Vagina (tissue), 2 donors: ENCODE results near the gene PADI6. TPM values are rescaled to one million over a fixed set of nuclear protein-coding genes. Genes with fewer than 3 reads are reported as not detected.

Experiments used
- DNase-seq, 2 donors: peaks; one replicate each; pipeline ENCODE4 v3.0.0-alpha.2; 2017; ENCODE audit errors: extremely low spot score in 2 of 2
- H3K27ac ChIP-seq: fragments of 200-600 bp; sonication (generic); one replicate; pipeline ENCODE4 v1.5.1; 2019
- H3K27me3 ChIP-seq: fragments of 200-600 bp; sonication (generic); one replicate; pipeline ENCODE4 v1.5.1; 2019
- H3K36me3 ChIP-seq, 2 donors: fragments of 200-600 bp; sonication (generic); one replicate each; pipeline ENCODE4 v1.5.1; 2017 to 2019
- H3K4me1 ChIP-seq: fragments of 200-600 bp; sonication (generic); one replicate; pipeline ENCODE4 v1.5.1; 2019
- H3K4me3 ChIP-seq, 2 donors: fragments of 200-600 bp; sonication (generic); 1 replicate in 1 of 2; 2 replicates in 1 of 2; pipeline ENCODE4 v1.5.1; 2016 to 2019
- H3K9me3 ChIP-seq: fragments of 200-600 bp; sonication (generic); one replicate; pipeline ENCODE4 v1.5.1; 2019
- POLR2A ChIP-seq, 2 donors: fragments of 450-650 bp; IDR thresholded peaks; one replicate each; pipeline ENCODE4 v1.6.1; 2017; ENCODE audit warnings: antibody characterized with exemption in 2 of 2, mild to moderate bottlenecking in 2 of 2, moderate library complexity in 2 of 2
- POLR2AphosphoS5 ChIP-seq, 2 donors: sonication (generic); formaldehyde crosslinking; IDR thresholded peaks; one replicate each; pipeline ENCODE4 v1.9.0; 2017; ENCODE audit warnings: antibody characterized with exemption in 2 of 2, mild to moderate bottlenecking in 2 of 2, low read depth in 1 of 2; ENCODE audit not compliant: insufficient read depth in 1 of 2
- intact Hi-C: fragments of 100-400 bp; cut with DNase I; formaldehyde crosslinking; loops from one replicate; pipeline ENCODE4 v1.15.1; 2023
- total RNA-seq: library from RNA; depleted of rRNA; stranded (reverse); fragments of >200 nt; gene quantifications from one replicate; pipeline ENCODE4 v1.2.3, GENCODE V29; 2016
- TF ChIP-seq, protein P1 (sequence below), 3 experiments: fragments of 450-650 bp in 2 of 3; fragments of 200-600 bp in 1 of 3; sonication (generic) in 1 of 3; IDR thresholded peaks; one replicate each; pipeline ENCODE4 v1.5.1; 2017 to 2019; ENCODE audit warnings: antibody characterized with exemption in 3 of 3, mild to moderate bottlenecking in 2 of 3, moderate library complexity in 2 of 3

PADI6 gene
- total RNA-seq, 1 donor from 2014 or later = not detected

DNA sequence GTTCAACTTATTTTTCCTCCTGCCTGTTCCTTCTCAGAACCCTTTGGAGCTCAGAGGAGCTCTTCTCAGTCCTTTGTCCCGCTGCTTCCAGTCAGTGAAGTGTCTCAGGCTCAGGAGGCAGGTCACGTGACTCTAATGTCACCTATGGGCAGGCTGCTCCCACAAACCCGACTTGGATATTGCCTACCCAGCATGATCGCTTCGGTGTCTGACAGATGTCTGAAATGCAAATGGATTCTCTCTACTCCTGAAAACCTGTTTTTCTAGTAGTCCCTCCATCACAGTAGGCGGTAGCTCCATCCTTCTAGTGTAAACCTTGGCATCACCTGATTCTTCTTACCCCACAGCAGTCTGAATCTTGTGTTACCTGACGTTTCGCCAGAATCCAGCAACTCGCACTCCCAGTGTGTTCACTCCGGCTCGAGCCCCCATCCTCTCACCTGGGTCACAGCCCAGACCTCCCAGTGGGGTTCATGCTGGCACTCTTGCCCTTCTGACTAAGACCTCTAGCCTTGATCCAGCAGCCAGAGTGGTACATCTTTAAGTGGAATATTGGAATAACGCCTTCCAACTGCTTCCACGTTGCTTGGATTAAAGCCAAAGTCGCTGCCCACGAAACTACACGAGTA, 5.4 kb downstream of the PADI6 start:
- H3K27ac ChIP-seq = no peak overlapping the region
- no peaks in the 10 kb centered on the region for H3K4me1 ChIP-seq
- H3K27me3 ChIP-seq = no peaks in the 10 kb centered on the region
- no peak overlapping the region for H3K4me3 ChIP-seq
- DNase-seq = no peak
- intact Hi-C loops = no loop called here
- H3K36me3 ChIP-seq = no peaks in the 10 kb centered on the region
- no peak for TF ChIP-seq POLR2AphosphoS5 (IDR thresholded peaks at IDR 0.05; ENCODE audit: insufficient read depth in 1 of 2, low read depth in 1 of 2)
- no peak for TF ChIP-seq POLR2A (IDR thresholded peaks at IDR 0.05)
- TF ChIP-seq, protein P1, sequence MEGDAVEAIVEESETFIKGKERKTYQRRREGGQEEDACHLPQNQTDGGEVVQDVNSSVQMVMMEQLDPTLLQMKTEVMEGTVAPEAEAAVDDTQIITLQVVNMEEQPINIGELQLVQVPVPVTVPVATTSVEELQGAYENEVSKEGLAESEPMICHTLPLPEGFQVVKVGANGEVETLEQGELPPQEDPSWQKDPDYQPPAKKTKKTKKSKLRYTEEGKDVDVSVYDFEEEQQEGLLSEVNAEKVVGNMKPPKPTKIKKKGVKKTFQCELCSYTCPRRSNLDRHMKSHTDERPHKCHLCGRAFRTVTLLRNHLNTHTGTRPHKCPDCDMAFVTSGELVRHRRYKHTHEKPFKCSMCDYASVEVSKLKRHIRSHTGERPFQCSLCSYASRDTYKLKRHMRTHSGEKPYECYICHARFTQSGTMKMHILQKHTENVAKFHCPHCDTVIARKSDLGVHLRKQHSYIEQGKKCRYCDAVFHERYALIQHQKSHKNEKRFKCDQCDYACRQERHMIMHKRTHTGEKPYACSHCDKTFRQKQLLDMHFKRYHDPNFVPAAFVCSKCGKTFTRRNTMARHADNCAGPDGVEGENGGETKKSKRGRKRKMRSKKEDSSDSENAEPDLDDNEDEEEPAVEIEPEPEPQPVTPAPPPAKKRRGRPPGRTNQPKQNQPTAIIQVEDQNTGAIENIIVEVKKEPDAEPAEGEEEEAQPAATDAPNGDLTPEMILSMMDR (IDR thresholded peaks at IDR 0.05) = no peak
- H3K9me3 ChIP-seq = no peaks in the 10 kb centered on the region

DNA sequence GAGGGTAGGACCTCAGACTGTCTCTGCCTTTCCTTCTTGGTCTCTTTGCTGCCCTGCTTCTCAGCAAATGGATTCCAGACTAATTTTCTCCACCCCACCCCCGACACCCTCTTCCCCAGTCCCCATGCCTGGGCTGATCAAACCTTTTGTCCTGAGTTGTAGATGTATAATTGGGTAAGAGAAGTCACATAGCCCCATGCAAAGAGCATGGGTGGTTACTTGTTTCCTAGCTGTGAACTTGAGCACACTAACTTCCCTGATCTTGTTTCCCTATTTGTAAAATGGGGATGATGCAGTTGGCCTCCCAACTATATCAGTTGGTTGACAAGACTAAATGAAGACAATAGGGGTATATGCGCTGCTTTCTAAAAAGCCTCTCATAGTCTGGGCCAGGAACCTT, 9.2 kb downstream of the PADI6 start:
- Histone ChIP-seq H3K27me3 (no peaks in the 10 kb centered on the region), H3K9me3 (no peaks in the 10 kb centered on the region), H3K4me1 (no peaks in the 10 kb centered on the region), H3K27ac (no peak overlapping the region), H3K36me3 (no peaks in the 10 kb centered on the region), H3K4me3 (no peak overlapping the region)
- intact Hi-C loops = no loop called here
- DNase-seq = no peak
- TF ChIP-seq, protein P1 (IDR thresholded peaks at IDR 0.05) = no peak
- TF ChIP-seq POLR2A (IDR thresholded peaks at IDR 0.05) (no peak), POLR2AphosphoS5 (IDR thresholded peaks at IDR 0.05; ENCODE audit: insufficient read depth in 1 of 2, low read depth in 1 of 2) (no peak)

DNA sequence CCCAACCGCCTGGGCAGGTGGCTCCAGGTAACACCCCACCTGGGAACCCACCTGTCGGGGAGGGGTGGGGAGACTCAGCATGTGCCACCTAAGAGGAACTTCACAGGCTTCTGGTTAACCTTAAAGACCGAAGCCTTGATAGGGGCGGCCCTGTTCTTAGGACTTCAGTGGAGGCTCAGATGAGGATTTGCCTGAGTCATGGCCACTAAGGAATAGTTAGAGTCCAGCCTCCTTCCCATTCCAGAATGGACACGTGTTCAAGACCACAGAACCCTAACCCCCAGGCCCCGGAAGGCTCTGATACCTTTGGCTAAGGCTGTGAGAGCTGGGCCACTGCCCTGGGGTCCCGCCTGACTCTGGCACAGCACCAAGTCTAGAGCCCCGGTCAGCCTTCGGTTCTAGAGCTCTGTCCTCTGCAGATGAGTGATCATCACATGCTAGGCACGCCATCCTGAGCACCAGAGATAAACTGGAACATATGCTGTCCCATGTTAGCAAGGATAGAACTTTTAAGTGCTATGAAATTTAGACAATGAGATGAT, 20.3 kb downstream of the PADI6 start:
- intact Hi-C loops = no loop called here
- TF ChIP-seq POLR2AphosphoS5 (IDR thresholded peaks at IDR 0.05; ENCODE audit: insufficient read depth in 1 of 2, low read depth in 1 of 2) = no peak
- TF ChIP-seq, protein P1 (IDR thresholded peaks at IDR 0.05) = no peak
- TF ChIP-seq POLR2A (IDR thresholded peaks at IDR 0.05) = no peak
- Histone ChIP-seq H3K27me3 (no peaks in the 10 kb centered on the region), H3K36me3 (no peaks in the 10 kb centered on the region), H3K27ac (no peak overlapping the region), H3K9me3 (no peaks in the 10 kb centered on the region), H3K4me3 (no peak overlapping the region), H3K4me1 (no peaks in the 10 kb centered on the region)
- DNase-seq = no peak

DNA sequence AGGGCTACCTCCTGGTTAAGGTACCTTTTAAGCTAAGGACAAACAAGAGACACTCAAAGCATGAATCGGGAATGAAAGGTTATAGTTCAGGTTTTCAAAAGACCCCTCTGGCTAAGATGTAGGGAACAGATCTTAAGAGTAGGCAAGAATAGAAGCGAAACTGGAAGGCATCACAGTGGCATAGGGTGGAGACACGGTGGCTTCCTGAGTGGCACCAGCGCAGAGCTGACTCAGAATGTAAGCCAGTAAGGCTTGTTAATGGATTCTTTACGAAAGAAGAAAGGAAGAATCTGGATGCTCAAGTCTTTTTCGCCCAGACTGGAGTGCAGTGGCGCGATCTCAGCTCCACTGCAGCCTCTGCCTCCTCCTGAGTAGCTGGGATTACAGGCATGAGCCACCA, 21.2 kb downstream of the PADI6 start:
- DNase-seq = no peak
- no peak overlapping the region for H3K27ac ChIP-seq
- H3K36me3 ChIP-seq = no peaks in the 10 kb centered on the region
- H3K4me3 ChIP-seq = no peak overlapping the region
- H3K9me3 ChIP-seq = no peaks in the 10 kb centered on the region
- no peaks in the 10 kb centered on the region for H3K4me1 ChIP-seq
- intact Hi-C loops = no loop called here
- H3K27me3 ChIP-seq = no peaks in the 10 kb centered on the region
- TF ChIP-seq, protein P1 (IDR thresholded peaks at IDR 0.05) = no peak
- TF ChIP-seq POLR2A (IDR thresholded peaks at IDR 0.05) = no peak
- no peak for TF ChIP-seq POLR2AphosphoS5 (IDR thresholded peaks at IDR 0.05; ENCODE audit: insufficient read depth in 1 of 2, low read depth in 1 of 2)

DNA sequence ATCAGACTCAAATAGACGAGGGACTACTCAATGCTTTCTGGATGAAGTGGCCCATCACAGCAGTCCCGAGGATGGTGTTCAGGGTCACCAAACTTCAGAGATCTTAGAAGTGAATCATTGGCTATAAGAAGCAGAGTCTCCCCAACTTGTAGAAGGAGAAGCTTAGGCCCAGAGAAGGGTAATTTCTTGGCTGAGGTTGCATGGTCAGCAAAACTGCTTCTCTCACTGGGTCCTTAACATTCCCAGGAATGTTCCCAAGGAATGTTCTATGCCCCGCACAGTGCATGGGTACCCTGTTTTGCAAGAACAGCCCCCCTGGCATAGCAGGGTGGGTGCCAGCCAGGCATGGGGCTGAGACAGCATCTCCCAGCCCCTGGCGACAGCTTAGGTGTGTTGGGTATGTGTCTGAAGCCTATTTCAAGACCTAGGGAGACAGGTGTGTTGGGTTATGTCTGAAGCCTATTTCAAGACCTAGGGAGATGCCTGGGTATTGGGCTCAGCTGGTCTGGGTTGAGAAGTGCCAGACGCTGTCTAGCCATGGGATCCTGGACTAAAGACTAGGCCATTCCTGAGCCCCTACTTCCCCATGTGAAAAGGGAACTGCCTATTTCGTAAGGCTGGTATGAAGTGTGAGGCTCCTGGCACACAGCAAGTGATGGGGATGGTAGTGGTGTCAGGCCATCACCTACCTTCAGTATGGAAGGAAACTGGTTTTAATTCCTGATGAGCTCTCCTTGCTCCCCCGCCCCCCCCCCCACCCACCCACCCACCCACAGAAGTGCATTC, 26.1 kb downstream of the PADI6 start:
- TF ChIP-seq, protein P1 (IDR thresholded peaks at IDR 0.05) = no peak
- TF ChIP-seq POLR2AphosphoS5 (IDR thresholded peaks at IDR 0.05; ENCODE audit: insufficient read depth in 1 of 2, low read depth in 1 of 2) = no peak
- TF ChIP-seq POLR2A (IDR thresholded peaks at IDR 0.05) = no peak
- DNase-seq = no peak
- no peaks in the 10 kb centered on the region for H3K9me3 ChIP-seq
- H3K27me3 ChIP-seq = no peaks in the 10 kb centered on the region
- no peaks in the 10 kb centered on the region for H3K36me3 ChIP-seq
- no peak overlapping the region for H3K27ac ChIP-seq
- intact Hi-C loops = no loop called here
- no peaks in the 10 kb centered on the region for H3K4me1 ChIP-seq
- H3K4me3 ChIP-seq = no peak overlapping the region
